Glutamatergic neuron (in vitro differentiated cells): Measurements from ENCODE around the gene GLT1D1. TPM values are rescaled to one million over a fixed set of nuclear protein-coding genes. Genes with fewer than 3 reads are reported as not detected.
"Not testable (repeated sequence)": the region's sequence is repeated elsewhere in the genome, so short reads cannot be mapped to it uniquely, and the experiment has no call there.

ENCODE experiments used
- DNase-seq: peaks from one replicate; pipeline ENCODE4 v3.0.0; 2022
- H3K27ac Mint-ChIP-seq: one replicate; pipeline ENCODE4 v1.8.0; 2020; ENCODE audit warnings: mild to moderate bottlenecking, mixed read lengths, inconsistent platforms; ENCODE audit not compliant: unreplicated experiment
- H3K27me3 Mint-ChIP-seq: one replicate; pipeline ENCODE4 v1.8.0; 2020; ENCODE audit warnings: mild to moderate bottlenecking, moderate library complexity, mixed read lengths, inconsistent platforms; ENCODE audit not compliant: unreplicated experiment
- H3K36me3 Mint-ChIP-seq: one replicate; pipeline ENCODE4 v1.8.0; 2020; ENCODE audit warnings: mild to moderate bottlenecking, mixed read lengths, inconsistent platforms; ENCODE audit not compliant: unreplicated experiment
- H3K4me1 Mint-ChIP-seq: one replicate; pipeline ENCODE4 v1.8.0; 2020; ENCODE audit warnings: mild to moderate bottlenecking, low read depth, mixed read lengths, inconsistent platforms; ENCODE audit not compliant: unreplicated experiment
- H3K4me3 Mint-ChIP-seq: one replicate; pipeline ENCODE4 v1.8.0; 2020; ENCODE audit warnings: mild to moderate bottlenecking, mixed read lengths, inconsistent platforms; ENCODE audit not compliant: unreplicated experiment
- H3K9me3 Mint-ChIP-seq: one replicate; pipeline ENCODE4 v1.8.0; 2020; ENCODE audit warnings: mild to moderate bottlenecking, moderate library complexity, mixed read lengths, inconsistent platforms; ENCODE audit not compliant: unreplicated experiment
- total RNA-seq: library from RNA; stranded (reverse); fragmentation: NEBNext Ultra II Directional; extraction: Animal tissue kit (Norgen Biotek cat#: 25700); gene quantifications from one replicate; pipeline ENCODE4 v1.2.1, GENCODE V29; 2021; ENCODE audit not compliant: unreplicated experiment
- TF ChIP-seq, protein P1 (sequence below): fragments of 200-600 bp; sonication (generic); IDR thresholded peaks from one replicate; pipeline ENCODE4 v1.5.0; 2021; ENCODE audit not compliant: partially characterized antibody, unreplicated experiment

The GLT1D1 gene
- total RNA-seq, 1 donor from 2014 or later = 4.4 TPM

DNA sequence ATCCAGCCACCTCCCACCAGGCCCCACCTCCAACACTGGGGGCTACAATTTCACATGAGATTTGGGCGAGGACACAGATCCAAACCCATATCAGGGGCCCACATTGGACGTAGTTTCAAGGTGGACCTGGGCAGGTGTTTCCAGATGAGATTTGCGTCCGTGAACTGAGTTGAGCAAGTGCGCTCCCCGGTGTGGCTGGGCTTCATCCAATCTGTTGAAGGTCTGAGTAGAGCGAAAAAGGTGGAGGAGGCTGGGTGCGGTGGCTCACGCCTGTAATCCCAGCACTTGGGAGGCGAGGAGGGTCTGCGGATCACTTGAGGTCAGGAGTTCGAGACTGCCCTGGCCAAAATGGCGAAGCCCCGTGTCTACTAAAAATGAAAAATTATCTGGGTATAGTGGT is 4.9 kb upstream of the GLT1D1 start:
- no peak overlapping the region for H3K4me3 Mint-ChIP-seq
- peaks cover 6% of the 10 kb centered on the region for H3K9me3 Mint-ChIP-seq

DNA sequence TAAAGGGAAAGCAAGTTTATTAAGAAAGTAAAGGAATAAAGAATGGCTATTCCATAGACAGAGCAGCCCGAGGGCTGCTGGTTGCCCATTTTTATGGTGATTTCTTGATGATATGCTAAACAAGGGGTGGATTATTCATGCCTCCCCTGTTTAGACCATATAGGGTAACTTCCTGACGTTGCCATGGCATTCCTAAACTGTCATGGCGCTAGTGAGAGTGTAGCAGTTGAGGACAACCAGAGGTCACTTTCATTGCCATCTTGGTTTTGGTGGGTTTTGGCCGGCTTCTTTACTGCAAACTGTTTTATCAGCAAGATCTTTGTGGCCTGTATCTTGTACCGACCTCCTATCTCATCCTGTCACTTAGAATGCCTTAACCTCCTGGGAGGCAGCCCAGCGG is 3.5 kb upstream of the GLT1D1 start:
- not testable (repeated sequence) for H3K27ac Mint-ChIP-seq, H3K4me3 Mint-ChIP-seq, H3K36me3 Mint-ChIP-seq, DNase-seq, H3K4me1 Mint-ChIP-seq, H3K27me3 Mint-ChIP-seq, H3K9me3 Mint-ChIP-seq

More for the DNA sequence above, 4.9 kb upstream of the GLT1D1 start:
- no peaks in the 10 kb centered on the region for H3K4me1 Mint-ChIP-seq
- TF ChIP-seq, protein P1, sequence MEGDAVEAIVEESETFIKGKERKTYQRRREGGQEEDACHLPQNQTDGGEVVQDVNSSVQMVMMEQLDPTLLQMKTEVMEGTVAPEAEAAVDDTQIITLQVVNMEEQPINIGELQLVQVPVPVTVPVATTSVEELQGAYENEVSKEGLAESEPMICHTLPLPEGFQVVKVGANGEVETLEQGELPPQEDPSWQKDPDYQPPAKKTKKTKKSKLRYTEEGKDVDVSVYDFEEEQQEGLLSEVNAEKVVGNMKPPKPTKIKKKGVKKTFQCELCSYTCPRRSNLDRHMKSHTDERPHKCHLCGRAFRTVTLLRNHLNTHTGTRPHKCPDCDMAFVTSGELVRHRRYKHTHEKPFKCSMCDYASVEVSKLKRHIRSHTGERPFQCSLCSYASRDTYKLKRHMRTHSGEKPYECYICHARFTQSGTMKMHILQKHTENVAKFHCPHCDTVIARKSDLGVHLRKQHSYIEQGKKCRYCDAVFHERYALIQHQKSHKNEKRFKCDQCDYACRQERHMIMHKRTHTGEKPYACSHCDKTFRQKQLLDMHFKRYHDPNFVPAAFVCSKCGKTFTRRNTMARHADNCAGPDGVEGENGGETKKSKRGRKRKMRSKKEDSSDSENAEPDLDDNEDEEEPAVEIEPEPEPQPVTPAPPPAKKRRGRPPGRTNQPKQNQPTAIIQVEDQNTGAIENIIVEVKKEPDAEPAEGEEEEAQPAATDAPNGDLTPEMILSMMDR = no peak
- no peak overlapping the region for H3K27ac Mint-ChIP-seq
- DNase-seq = no peak
- H3K36me3 Mint-ChIP-seq = no peaks in the 10 kb centered on the region
- H3K27me3 Mint-ChIP-seq = no peaks in the 10 kb centered on the region

DNA sequence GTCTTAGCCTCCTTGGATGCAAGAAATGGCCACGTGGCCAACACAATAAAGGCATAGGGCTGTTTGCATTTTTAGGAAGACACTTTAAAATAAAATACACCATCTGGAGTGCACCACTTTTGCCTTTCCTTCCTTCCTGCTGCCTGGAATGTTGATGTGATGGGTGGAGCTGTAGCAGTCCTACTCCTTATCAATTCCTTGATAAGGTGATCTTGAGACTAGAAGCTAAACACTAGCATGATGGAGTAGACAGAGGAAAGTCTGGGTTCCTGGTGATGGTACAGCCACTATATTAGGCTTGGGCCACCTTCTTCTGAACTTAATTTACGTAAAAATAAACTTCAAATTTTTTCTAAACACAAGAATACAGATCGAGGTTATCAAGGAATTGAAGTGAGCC is 2.9 kb upstream of the GLT1D1 start:
- Mint-ChIP-seq H3K9me3 (peaks cover 9% of the 10 kb centered on the region), H3K4me3 (no peak overlapping the region), H3K27me3 (peaks cover 6% of the 10 kb centered on the region), H3K27ac (no peak overlapping the region), H3K36me3 (peaks cover 4% of the 10 kb centered on the region), H3K4me1 (no peaks in the 10 kb centered on the region)
- no peak for DNase-seq
- TF ChIP-seq, protein P1 = no peak

DNA sequence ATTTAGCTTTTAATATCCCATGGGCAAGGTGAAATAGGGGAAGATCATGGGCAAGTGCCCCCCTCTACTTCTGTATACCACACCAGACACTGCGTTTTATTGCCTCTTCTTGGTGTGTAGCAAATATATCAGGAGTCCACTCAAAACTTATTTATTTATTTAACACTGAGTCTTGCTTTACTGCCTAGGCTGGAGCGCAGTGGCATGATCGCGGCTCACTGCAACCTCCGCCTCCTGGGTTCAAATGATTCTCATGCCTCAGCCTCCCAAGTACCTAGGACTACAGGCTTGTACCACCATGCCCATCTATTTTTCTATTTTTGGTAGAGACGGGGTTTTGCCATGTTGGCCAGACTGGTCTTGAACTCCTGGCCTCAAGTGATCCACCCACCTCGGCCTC is 1.8 kb upstream of the GLT1D1 start:
- H3K36me3 Mint-ChIP-seq, H3K9me3 Mint-ChIP-seq, H3K27me3 Mint-ChIP-seq, H3K4me1 Mint-ChIP-seq, H3K27ac Mint-ChIP-seq, H3K4me3 Mint-ChIP-seq, DNase-seq: not testable (repeated sequence)

DNA sequence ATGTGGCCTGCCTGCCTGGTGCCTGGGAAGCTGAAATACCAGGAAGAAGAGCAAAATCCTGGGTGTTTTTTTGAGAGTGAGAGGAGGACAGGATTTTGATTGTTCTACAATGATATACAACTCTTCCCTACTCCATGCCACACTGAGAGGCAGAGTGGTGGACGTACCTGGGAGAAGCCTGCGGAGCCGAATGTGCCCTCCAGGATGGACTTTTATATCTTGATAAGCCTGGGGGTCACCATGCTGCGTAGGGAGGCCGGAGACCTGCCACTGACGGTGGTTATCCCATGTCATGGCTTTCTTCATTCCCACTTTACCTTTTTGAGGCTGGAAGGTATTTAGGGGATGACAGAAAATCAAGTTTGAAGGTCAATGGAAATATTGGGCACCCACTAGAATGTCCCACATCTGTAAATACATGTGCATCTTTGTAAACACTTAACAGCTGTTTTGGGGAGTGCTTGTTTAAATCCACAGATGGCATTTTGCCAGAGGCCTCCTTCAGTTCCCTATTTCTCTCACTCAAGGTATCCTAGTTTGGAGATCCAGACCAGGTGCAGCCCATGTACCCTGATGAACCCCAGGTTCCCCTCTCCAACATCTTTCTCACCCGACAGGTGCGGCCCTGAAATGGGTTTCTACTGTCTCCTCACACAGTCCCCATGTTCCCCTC is 1.1 kb upstream of the GLT1D1 start:
- H3K4me1 Mint-ChIP-seq = no peaks in the 10 kb centered on the region
- H3K4me3 Mint-ChIP-seq = no peak overlapping the region
- TF ChIP-seq, protein P1 = no peak
- H3K27me3 Mint-ChIP-seq = peaks cover 8% of the 10 kb centered on the region
- DNase-seq = no peak
- peaks cover 4% of the 10 kb centered on the region for H3K36me3 Mint-ChIP-seq
- H3K27ac Mint-ChIP-seq = no peak overlapping the region
- H3K9me3 Mint-ChIP-seq = peaks cover 9% of the 10 kb centered on the region

DNA sequence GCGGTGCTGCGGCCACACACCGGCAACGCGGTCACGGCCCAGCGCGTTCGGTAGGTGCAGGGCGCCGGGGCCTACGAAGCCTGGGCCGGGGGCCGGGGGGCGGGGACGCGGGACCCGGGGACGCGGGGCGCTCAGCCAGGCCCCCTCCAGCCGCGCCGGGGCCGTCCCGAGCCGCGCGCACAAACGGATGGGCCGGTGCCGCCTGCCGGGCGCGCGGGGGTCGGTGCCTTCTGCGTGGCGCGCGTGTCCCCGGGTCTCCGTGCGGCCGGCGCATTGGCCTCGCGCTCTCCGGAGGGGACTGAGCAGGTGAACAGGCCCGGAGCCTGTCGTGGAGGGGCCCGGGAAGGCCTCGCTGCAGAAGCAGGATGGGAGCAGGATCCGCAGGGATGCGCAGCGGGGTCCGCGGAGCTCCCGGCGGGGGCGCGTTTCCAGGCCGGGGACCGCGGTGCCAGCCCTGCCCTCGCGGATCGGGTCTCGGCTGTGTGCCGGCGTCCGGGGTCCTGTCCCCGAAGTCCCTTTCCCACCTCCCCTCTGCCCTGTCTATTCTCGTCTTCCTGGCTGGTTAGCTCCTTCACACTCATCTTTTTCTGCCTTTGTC is 421 bp downstream of the GLT1D1 start:
- Mint-ChIP-seq H3K4me3 (peak overlapping the region; percentile 72), H3K27me3 (peaks cover 8% of the 10 kb centered on the region), H3K36me3 (peaks cover 4% of the 10 kb centered on the region), H3K27ac (no peak overlapping the region), H3K9me3 (peaks cover 10% of the 10 kb centered on the region), H3K4me1 (no peaks in the 10 kb centered on the region)
- DNase-seq = peak; percentile 32
- TF ChIP-seq, protein P1 = no peak
